Thyroid gland (tissue), 4 donors: ENCODE results near the gene PCA3. TPM values are rescaled to one million over a fixed set of nuclear protein-coding genes. Genes with fewer than 3 reads are reported as not detected.

Source experiments
- DNase-seq, 2 donors: peaks; one replicate each; pipeline ENCODE4 v3.0.0-alpha.2; 2019
- H3K27ac ChIP-seq, 3 donors: fragments of 200-600 bp; sonication (generic); 1 replicate in 2 of 3; 2 replicates in 1 of 3; pipeline ENCODE4 v1.5.1; 2016 to 2019; ENCODE audit warnings: mild to moderate bottlenecking in 1 of 3, moderate library complexity in 1 of 3
- H3K27me3 ChIP-seq: fragments of 200-600 bp; sonication (generic); one replicate; pipeline ENCODE4 v1.5.1; 2019
- H3K36me3 ChIP-seq, 2 donors: fragments of 200-600 bp; sonication (generic); one replicate each; pipeline ENCODE4 v1.5.1; 2016 to 2019
- H3K4me1 ChIP-seq, 2 donors: fragments of 200-600 bp; sonication (generic); one replicate each; pipeline ENCODE4 v1.5.1; 2017 to 2019
- H3K4me3 ChIP-seq, 3 donors: fragments of 200-600 bp; sonication (generic); replicated peaks in 1 of 3; 1 replicate in 2 of 3; 2 replicates in 1 of 3; pipeline ENCODE4 v1.5.1; 2016; ENCODE audit warnings: mild to moderate bottlenecking in 1 of 3
- H3K9me3 ChIP-seq: fragments of 200-600 bp; sonication (generic); one replicate; pipeline ENCODE4 v1.5.1; 2017
- CTCF ChIP-seq, 6 experiments: fragments of 200-600 bp in 3 of 6; fragments of 450-650 bp in 3 of 6; sonication (generic) in 3 of 6; IDR thresholded peaks; one replicate each; pipeline ENCODE4 v1.5.1; 2016 to 2019; ENCODE audit warnings: antibody characterized with exemption in 6 of 6, mild to moderate bottlenecking in 2 of 6, inconsistent platforms in 1 of 6, moderate library complexity in 1 of 6
- POLR2A ChIP-seq, 2 donors: fragments of 450-650 bp; IDR thresholded peaks; one replicate each; pipeline ENCODE4 v1.6.1; 2017; ENCODE audit warnings: antibody characterized with exemption in 2 of 2, mild to moderate bottlenecking in 2 of 2, moderate library complexity in 1 of 2
- WGBS, 2 donors: methylation state at CpG; one replicate each; pipeline ENCODE4 v1.1.5; 2017; 5-methylcytosine and 5-hydroxymethylcytosine counted together
- intact Hi-C: fragments of 100-400 bp; cut with DNase I; formaldehyde crosslinking; loops from one replicate; pipeline ENCODE4 v1.15.1; 2023
- small RNA-seq: library from RNA; depleted of rRNA; stranded (forward); fragments of <200 nt; gene quantifications from one replicate; pipeline ENCODE3, GENCODE V24; 2016
- total RNA-seq, 4 donors: library from RNA; depleted of rRNA; stranded (reverse); fragments of >200 nt; gene quantifications; one replicate each; pipeline ENCODE4 v1.2.3, GENCODE V29; 2016

Gene PCA3
- total RNA-seq, 4 donors from 2014 or later: not detected

DNA sequence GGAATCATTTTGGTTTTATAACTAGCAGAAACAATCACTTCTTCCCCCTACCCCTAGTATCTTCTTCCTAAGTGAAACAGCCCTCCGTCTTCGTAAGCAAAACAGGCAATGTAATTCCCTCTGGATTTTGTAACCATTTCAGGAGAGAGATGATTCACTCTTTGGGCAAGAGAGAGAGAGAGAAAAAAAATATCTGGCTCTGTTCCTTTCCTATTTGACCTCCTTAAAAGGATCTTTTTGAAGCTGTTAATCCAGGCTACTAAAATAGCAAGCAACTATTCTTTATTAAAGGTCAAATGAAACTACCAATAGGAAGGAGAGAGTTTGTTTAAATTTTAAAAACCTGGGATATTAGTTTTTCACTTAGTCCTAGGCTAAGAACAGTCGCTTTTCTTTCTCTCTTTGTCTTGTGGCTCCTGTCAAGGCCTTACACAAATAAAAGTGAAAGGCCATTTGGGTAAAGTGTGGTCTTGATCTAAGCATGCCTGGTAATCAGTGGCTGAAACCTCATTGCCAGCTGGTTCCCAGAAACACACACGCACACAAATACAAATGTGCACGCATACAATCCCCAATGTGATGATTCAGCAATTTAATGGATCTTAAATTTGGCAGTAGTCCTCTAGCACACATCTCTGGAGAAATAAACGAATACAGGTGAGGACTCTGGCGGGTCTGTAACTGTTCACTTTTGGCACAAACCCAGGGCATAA is 71.5 kb downstream of the PCA3 start:
- H3K4me1 ChIP-seq: no peaks in the 10 kb centered on the region
- no peaks in the 10 kb centered on the region for H3K36me3 ChIP-seq
- no peaks in the 10 kb centered on the region for H3K9me3 ChIP-seq
- intact Hi-C loops: no loop called here
- 60 to 64% methylated on average over 7 of the region's 7 CpGs for WGBS, 2 donors
- no peak for TF ChIP-seq POLR2A (IDR thresholded peaks at IDR 0.05)
- no peak for TF ChIP-seq CTCF (IDR thresholded peaks at IDR 0.05)
- no peak for DNase-seq
- H3K27ac ChIP-seq: peak overlapping the region in 1 of 3 donors; percentile 27
- H3K4me3 ChIP-seq: no peak overlapping the region
- no peaks in the 10 kb centered on the region for H3K27me3 ChIP-seq

Small RNAs within 50 kb of the gene (small RNA-seq; reads per million reads assigned to genes)
- not detected for gene AL359314.1

Other genes with a start within 250 kb of the PCA3 start
- 1 to 10 TPM; 3.7 to 7.8 (median 4.9) TPM for gene PRUNE2, start 141.7 kb downstream of the PCA3 start, total RNA-seq